ENCODE results near the gene CDH13.

DNA sequence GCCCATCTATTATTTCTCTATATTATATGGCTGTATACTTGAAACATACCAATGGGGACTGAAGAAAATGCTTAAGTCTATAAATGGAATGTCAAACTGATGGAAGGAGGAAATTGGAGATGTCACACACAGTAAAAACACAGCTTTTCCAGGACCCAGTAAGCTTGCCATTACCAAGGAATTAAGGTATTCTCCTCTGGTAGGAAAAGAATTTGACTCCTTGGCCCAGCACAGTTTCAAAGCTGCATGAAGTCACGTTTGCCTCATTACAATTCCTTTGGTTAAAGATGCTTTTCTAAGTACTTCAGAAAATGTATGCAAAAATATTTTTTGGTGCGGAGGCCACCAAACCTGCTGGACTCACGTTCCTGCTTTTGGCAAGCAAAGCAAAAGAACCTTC is 48.5 kb downstream of the CDH13 start:
- no peak for TF ChIP-seq POLR2AphosphoS5 (IDR thresholded peaks at IDR 0.05; ENCODE audit: low read depth, low read length)
- TF ChIP-seq, protein P1, sequence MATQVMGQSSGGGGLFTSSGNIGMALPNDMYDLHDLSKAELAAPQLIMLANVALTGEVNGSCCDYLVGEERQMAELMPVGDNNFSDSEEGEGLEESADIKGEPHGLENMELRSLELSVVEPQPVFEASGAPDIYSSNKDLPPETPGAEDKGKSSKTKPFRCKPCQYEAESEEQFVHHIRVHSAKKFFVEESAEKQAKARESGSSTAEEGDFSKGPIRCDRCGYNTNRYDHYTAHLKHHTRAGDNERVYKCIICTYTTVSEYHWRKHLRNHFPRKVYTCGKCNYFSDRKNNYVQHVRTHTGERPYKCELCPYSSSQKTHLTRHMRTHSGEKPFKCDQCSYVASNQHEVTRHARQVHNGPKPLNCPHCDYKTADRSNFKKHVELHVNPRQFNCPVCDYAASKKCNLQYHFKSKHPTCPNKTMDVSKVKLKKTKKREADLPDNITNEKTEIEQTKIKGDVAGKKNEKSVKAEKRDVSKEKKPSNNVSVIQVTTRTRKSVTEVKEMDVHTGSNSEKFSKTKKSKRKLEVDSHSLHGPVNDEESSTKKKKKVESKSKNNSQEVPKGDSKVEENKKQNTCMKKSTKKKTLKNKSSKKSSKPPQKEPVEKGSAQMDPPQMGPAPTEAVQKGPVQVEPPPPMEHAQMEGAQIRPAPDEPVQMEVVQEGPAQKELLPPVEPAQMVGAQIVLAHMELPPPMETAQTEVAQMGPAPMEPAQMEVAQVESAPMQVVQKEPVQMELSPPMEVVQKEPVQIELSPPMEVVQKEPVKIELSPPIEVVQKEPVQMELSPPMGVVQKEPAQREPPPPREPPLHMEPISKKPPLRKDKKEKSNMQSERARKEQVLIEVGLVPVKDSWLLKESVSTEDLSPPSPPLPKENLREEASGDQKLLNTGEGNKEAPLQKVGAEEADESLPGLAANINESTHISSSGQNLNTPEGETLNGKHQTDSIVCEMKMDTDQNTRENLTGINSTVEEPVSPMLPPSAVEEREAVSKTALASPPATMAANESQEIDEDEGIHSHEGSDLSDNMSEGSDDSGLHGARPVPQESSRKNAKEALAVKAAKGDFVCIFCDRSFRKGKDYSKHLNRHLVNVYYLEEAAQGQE (IDR thresholded peaks at IDR 0.05; ENCODE audit: insufficient read depth in 1 of 2, low read depth in 2 of 2, low read length in 2 of 2): no peak
